ENCODE results near the gene PCBD1.
A peak's percentile ranks its signal among the peaks of the same experiment; 100 is the strongest.

Gene PCBD1

DNA sequence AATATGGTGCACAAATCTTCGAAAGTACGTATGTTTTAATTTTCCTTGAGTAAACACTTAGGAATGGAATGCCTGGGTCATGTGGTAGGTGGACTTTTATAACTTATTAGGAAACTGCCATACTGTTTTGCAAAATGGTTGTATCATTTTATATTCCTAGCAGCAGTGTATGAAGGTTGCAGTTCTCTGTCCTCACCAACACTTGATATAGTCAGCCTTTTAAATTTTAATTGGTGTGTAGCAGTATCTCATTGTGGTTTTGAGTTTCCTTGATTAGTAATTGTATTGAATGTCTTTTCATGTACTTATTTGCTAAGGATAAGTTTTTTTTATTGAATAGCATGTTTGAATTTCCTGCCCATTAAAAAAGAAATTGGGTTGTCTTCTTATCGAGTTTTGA, 926 bp upstream of the PCBD1 start:
- Histone ChIP-seq H3K36me3 (ENCODE audit: control insufficient read depth, insufficient read depth, low read length) (peaks cover 3% of the 10 kb centered on the region), H3K4me3 (ENCODE audit: insufficient read depth, low read depth, low read length, poor library complexity, severe bottlenecking) (no peak overlapping the region), H3K27ac (ENCODE audit: insufficient read depth, low read length, poor library complexity, severe bottlenecking) (no peak overlapping the region), H3K9me3 (ENCODE audit: control insufficient read depth, low read length) (no peaks in the 10 kb centered on the region), H3K4me1 (ENCODE audit: control insufficient read depth, insufficient read depth, low read length, poor library complexity, severe bottlenecking) (peaks cover 12% of the 10 kb centered on the region), H3K27me3 (replicated peaks; ENCODE audit: control insufficient read depth, insufficient read depth, low read length, poor library complexity, severe bottlenecking) (no peaks in the 10 kb centered on the region)
- no peak for DNase-seq

DNA sequence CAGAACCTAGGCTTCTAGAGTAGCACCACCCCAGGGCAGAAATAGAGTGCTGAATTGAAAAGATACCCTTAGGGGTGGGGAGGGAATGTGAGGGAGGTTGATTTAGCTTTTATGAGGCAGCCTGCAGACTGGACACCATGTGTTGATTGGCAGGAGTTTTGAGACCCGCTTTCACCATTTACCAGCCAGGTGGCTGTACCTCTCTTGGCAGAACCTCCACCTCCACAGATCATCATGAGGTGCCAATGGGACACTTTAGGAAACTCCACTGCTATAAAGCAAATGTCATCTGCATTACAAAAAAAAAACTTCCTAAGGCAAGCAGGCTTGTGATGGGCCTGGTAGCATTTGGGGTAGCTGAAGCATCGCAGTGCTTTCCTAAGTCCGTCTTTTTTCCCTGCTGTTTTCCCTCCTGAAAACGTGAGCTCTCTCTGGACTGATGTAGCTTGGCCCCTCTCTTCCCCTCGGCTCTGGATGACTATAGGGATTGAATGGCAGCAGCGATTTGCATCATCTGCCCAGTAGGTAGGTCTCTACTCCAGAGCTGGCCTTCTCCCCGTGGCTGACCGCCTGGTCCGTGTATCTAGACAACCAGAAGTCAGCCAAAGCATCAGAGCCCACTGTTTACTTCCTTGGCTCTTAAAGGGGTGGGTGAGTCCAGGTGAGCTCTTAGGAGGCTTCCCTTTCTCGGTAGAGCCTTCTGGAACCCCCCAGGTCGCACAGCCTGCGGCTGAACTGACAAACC, 1.3 kb downstream of the PCBD1 start:
- DNase-seq = no peak
- Histone ChIP-seq H3K4me1 (ENCODE audit: control insufficient read depth, insufficient read depth, low read length, poor library complexity, severe bottlenecking) (peaks cover 12% of the 10 kb centered on the region), H3K27ac (ENCODE audit: insufficient read depth, low read length, poor library complexity, severe bottlenecking) (peak overlapping the region; percentile 74), H3K27me3 (replicated peaks; ENCODE audit: control insufficient read depth, insufficient read depth, low read length, poor library complexity, severe bottlenecking) (no peaks in the 10 kb centered on the region), H3K9me3 (ENCODE audit: control insufficient read depth, low read length) (no peaks in the 10 kb centered on the region), H3K4me3 (ENCODE audit: insufficient read depth, low read depth, low read length, poor library complexity, severe bottlenecking) (peak overlapping the region; percentile 96), H3K36me3 (ENCODE audit: control insufficient read depth, insufficient read depth, low read length) (peaks cover 3% of the 10 kb centered on the region)

DNA sequence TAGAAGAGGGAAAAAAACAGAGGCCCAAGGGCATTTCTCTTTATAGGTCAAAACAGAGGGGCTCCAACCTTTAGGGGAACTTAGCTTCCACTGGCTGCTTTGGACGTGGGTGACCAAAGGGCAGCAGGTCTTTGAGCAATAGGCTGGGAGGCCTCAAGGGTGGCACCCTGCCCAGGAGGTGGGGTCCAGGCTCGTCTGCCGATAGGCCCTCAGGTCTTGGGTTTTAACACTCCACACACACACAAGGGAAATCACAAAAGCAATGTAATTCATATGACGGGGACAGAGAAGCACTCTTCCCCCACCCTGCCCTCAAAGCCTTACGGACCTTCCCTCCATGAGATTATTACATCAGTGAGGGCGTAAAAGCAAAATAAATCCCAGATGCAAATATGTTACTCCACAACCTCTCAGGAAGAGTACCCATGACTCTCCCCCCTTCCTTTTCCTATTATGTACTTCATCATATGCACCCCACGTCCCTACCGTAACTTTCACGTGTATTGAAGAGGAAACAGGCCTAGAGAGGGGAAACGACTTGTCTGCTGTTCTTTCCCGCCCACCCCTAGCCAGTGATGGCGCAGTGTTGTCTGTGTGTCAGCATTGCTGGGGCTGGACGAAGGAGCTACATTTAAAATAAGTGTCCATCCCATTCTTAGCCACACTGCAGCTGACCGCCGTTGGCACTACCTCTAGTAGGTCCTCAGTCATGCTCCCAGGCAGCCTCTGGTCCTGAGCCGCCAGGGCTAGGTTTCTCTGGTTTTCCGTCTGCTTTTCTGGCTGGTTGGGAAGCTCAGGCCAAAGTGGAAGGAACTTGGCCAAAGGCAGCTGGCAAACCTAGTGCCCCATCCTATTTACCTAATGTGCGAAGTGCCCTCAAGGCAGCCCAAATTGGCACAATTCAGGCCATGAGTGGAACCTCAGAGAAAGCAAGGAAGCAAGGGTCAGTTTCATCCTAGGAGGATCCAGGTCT, 2.1 kb downstream of the PCBD1 start:
- Histone ChIP-seq H3K4me1 (ENCODE audit: control insufficient read depth, insufficient read depth, low read length, poor library complexity, severe bottlenecking) (peaks cover 12% of the 10 kb centered on the region), H3K36me3 (ENCODE audit: control insufficient read depth, insufficient read depth, low read length) (peaks cover 3% of the 10 kb centered on the region), H3K4me3 (ENCODE audit: insufficient read depth, low read depth, low read length, poor library complexity, severe bottlenecking) (no peak overlapping the region), H3K27ac (ENCODE audit: insufficient read depth, low read length, poor library complexity, severe bottlenecking) (no peak overlapping the region), H3K9me3 (ENCODE audit: control insufficient read depth, low read length) (no peaks in the 10 kb centered on the region), H3K27me3 (replicated peaks; ENCODE audit: control insufficient read depth, insufficient read depth, low read length, poor library complexity, severe bottlenecking) (no peaks in the 10 kb centered on the region)
- DNase-seq = no peak

DNA sequence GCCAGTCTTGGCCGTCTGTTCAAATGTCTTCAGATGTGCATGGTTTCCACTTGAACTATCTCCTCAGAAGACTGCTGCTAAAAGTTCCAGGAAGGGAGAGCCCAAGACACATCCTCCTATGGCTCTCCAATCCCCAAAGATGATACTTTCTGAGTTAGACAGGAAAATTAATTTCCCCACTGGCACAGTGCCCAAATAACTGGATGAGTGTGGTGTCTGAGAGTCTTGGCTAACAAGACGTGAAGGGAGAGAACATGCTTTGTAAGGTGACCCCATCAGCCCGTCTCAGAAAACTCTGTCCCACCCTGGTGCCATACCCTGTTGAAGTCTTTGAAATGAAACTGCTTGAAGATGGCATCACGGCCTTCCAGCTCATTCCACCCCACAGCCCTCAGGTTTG, 2.9 kb downstream of the PCBD1 start:
- Histone ChIP-seq H3K36me3 (ENCODE audit: control insufficient read depth, insufficient read depth, low read length) (peaks cover 3% of the 10 kb centered on the region), H3K9me3 (ENCODE audit: control insufficient read depth, low read length) (no peaks in the 10 kb centered on the region), H3K27ac (ENCODE audit: insufficient read depth, low read length, poor library complexity, severe bottlenecking) (no peak overlapping the region), H3K27me3 (replicated peaks; ENCODE audit: control insufficient read depth, insufficient read depth, low read length, poor library complexity, severe bottlenecking) (no peaks in the 10 kb centered on the region), H3K4me1 (ENCODE audit: control insufficient read depth, insufficient read depth, low read length, poor library complexity, severe bottlenecking) (peaks cover 12% of the 10 kb centered on the region), H3K4me3 (ENCODE audit: insufficient read depth, low read depth, low read length, poor library complexity, severe bottlenecking) (no peak overlapping the region)
- DNase-seq = no peak

DNA sequence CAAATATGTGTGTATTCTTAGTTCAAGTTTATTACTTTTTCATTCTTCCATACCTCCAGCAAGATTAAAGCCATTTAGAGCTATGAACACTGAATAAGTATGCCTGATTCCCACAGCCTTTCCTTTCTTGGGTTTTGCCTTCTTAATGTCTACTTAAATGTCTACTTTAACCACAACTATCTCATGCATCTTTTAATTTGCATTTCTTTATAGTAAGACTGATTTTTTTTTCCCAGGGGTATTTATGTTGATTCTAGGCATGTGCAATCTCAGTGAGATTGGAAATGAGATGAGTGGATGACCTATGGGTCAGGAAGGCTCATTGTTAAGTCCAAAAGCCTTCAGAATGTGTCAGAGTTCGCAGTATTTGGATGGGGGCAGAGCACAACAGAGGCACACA, 3.6 kb downstream of the PCBD1 start:
- no peak for DNase-seq
- Histone ChIP-seq H3K27ac (ENCODE audit: insufficient read depth, low read length, poor library complexity, severe bottlenecking) (no peak overlapping the region), H3K27me3 (replicated peaks; ENCODE audit: control insufficient read depth, insufficient read depth, low read length, poor library complexity, severe bottlenecking) (no peaks in the 10 kb centered on the region), H3K36me3 (ENCODE audit: control insufficient read depth, insufficient read depth, low read length) (peaks cover 3% of the 10 kb centered on the region), H3K4me3 (ENCODE audit: insufficient read depth, low read depth, low read length, poor library complexity, severe bottlenecking) (no peak overlapping the region), H3K9me3 (ENCODE audit: control insufficient read depth, low read length) (no peaks in the 10 kb centered on the region), H3K4me1 (ENCODE audit: control insufficient read depth, insufficient read depth, low read length, poor library complexity, severe bottlenecking) (peaks cover 12% of the 10 kb centered on the region)

DNA sequence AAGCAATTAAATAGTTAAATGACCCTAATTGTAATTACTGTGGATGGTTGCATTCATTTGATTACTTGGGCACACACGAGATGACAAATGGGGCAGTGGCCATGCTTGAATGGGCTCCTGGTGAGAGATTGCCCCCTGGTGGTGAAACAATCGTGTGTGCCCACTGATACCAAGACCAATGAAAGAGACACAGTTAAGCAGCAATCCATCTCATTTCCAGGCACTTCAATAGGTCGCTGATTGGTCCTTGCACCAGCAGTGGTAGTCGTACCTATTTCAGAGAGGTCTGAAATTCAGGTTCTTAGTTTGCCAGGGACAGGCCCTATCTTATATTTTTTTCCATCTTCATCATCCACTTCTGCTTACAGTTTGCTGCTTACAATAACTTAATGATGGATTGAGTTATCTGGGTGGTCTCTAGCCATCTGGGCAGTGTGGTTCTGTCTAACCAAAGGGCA, 8.3 kb downstream of the PCBD1 start:
- H3K4me3 ChIP-seq (ENCODE audit: insufficient read depth, low read depth, low read length, poor library complexity, severe bottlenecking) = no peak overlapping the region
- H3K27me3 ChIP-seq (replicated peaks; ENCODE audit: control insufficient read depth, insufficient read depth, low read length, poor library complexity, severe bottlenecking) = no peaks in the 10 kb centered on the region
- no peaks in the 10 kb centered on the region for H3K9me3 ChIP-seq (ENCODE audit: control insufficient read depth, low read length)
- H3K4me1 ChIP-seq (ENCODE audit: control insufficient read depth, insufficient read depth, low read length, poor library complexity, severe bottlenecking) = no peaks in the 10 kb centered on the region
- H3K36me3 ChIP-seq (ENCODE audit: control insufficient read depth, insufficient read depth, low read length) = peaks cover 27% of the 10 kb centered on the region
- no peak overlapping the region for H3K27ac ChIP-seq (ENCODE audit: insufficient read depth, low read length, poor library complexity, severe bottlenecking)
- peak; percentile 30 to 61 (median 46) for DNase-seq

DNA sequence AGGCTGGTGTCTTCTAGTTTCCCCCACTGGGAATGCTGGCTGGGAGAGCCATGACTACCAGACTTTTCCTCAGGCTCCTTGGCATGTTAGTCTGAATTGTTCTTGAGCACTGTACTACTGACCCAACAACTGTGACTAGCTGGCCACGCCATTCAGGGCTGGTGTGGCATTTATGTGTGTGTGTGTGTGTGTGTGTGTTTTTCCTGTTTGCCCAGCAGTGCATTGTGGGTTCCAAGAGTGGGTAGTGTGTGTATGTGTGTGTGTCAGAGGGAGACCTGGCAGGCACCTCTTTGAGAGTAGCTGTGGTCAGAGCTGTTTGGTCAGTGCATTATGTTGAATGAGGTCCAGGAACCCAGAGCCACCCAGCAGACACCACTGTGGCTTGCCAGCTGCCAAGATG, 9.2 kb downstream of the PCBD1 start:
- no peak for DNase-seq
- Histone ChIP-seq H3K4me1 (ENCODE audit: control insufficient read depth, insufficient read depth, low read length, poor library complexity, severe bottlenecking) (no peaks in the 10 kb centered on the region), H3K9me3 (ENCODE audit: control insufficient read depth, low read length) (no peaks in the 10 kb centered on the region), H3K27ac (ENCODE audit: insufficient read depth, low read length, poor library complexity, severe bottlenecking) (no peak overlapping the region), H3K36me3 (ENCODE audit: control insufficient read depth, insufficient read depth, low read length) (peaks cover 25% of the 10 kb centered on the region), H3K4me3 (ENCODE audit: insufficient read depth, low read depth, low read length, poor library complexity, severe bottlenecking) (no peak overlapping the region), H3K27me3 (replicated peaks; ENCODE audit: control insufficient read depth, insufficient read depth, low read length, poor library complexity, severe bottlenecking) (no peaks in the 10 kb centered on the region)

DNA sequence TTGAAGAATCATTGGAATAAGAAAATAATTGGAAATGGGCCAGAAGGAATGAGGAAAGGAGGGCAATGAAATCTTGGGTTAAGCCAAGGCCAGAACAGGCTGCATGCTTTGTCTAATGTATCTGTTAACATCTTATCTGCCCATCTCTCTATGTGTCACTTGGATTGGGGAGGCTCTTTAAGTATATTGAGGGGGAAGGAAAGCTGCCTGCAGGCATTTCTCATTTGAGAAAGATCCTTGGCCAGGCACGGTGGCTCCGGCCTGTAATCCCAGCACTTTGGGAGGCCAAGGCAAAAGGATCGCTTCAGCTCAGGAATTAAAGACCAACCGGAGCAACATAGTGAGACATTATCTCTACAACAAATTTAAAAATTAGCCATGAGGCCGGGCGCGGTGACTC, 14.3 kb downstream of the PCBD1 start:
- Histone ChIP-seq H3K4me3 (ENCODE audit: insufficient read depth, low read depth, low read length, poor library complexity, severe bottlenecking) (no peak overlapping the region), H3K4me1 (ENCODE audit: control insufficient read depth, insufficient read depth, low read length, poor library complexity, severe bottlenecking) (no peaks in the 10 kb centered on the region), H3K27ac (ENCODE audit: insufficient read depth, low read length, poor library complexity, severe bottlenecking) (no peak overlapping the region), H3K27me3 (replicated peaks; ENCODE audit: control insufficient read depth, insufficient read depth, low read length, poor library complexity, severe bottlenecking) (no peaks in the 10 kb centered on the region), H3K9me3 (ENCODE audit: control insufficient read depth, low read length) (no peaks in the 10 kb centered on the region), H3K36me3 (ENCODE audit: control insufficient read depth, insufficient read depth, low read length) (peaks cover 35% of the 10 kb centered on the region)
- DNase-seq = no peak

DNA sequence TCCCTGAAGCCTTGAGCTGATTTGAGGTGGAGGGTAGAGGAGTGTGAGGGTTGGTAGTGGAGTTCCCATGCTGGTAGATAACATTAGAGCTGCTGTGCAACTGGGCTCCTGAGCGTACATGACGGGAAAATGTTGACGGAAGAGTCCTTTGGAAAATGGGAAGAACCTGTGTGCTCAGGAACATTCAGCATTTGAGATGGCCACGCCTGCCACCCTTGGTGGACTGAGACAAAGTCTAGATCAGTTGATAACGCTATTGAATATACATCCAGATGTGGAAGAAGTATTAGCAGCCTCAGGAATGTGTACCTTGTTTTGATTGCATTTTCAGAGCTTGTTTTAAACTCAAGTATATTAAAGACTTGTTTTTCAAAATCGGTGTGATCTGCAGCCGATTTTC, 16.1 kb downstream of the PCBD1 start:
- Histone ChIP-seq H3K4me1 (ENCODE audit: control insufficient read depth, insufficient read depth, low read length, poor library complexity, severe bottlenecking) (no peaks in the 10 kb centered on the region), H3K27ac (ENCODE audit: insufficient read depth, low read length, poor library complexity, severe bottlenecking) (no peak overlapping the region), H3K9me3 (ENCODE audit: control insufficient read depth, low read length) (no peaks in the 10 kb centered on the region), H3K4me3 (ENCODE audit: insufficient read depth, low read depth, low read length, poor library complexity, severe bottlenecking) (no peak overlapping the region), H3K36me3 (ENCODE audit: control insufficient read depth, insufficient read depth, low read length) (peaks cover 25% of the 10 kb centered on the region), H3K27me3 (replicated peaks; ENCODE audit: control insufficient read depth, insufficient read depth, low read length, poor library complexity, severe bottlenecking) (no peaks in the 10 kb centered on the region)
- no peak for DNase-seq

DNA sequence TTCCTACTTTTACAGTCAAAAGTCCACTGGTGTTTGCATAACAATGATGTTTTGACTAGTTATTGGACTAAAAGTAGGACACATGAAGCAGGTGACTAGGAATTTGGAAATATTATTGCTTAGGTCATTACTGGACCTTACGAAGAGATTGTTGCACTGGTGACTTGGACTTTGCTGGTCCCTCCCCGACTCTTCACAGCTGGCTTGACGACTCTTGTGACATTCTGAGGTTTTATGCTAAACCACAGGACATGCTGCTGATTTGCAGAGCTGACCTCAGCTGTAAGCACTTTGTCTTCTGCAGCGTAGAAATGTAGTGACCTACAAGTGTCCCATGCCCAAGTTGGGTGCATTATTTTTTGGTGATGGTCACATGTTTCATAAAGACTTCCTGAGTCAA, 21.9 kb downstream of the PCBD1 start:
- Histone ChIP-seq H3K27me3 (replicated peaks; ENCODE audit: control insufficient read depth, insufficient read depth, low read length, poor library complexity, severe bottlenecking) (no peaks in the 10 kb centered on the region), H3K27ac (ENCODE audit: insufficient read depth, low read length, poor library complexity, severe bottlenecking) (no peak overlapping the region), H3K36me3 (ENCODE audit: control insufficient read depth, insufficient read depth, low read length) (peaks cover 6% of the 10 kb centered on the region), H3K4me3 (ENCODE audit: insufficient read depth, low read depth, low read length, poor library complexity, severe bottlenecking) (no peak overlapping the region), H3K9me3 (ENCODE audit: control insufficient read depth, low read length) (no peaks in the 10 kb centered on the region), H3K4me1 (ENCODE audit: control insufficient read depth, insufficient read depth, low read length, poor library complexity, severe bottlenecking) (no peaks in the 10 kb centered on the region)
- no peak for DNase-seq
